ENCODE data around the gene CACNA1C.

CACNA1C gene

GRCh38 chr12:2273751-2274150, 221.0 kb downstream of the CACNA1C start:
- DNase-seq (ENCODE audit: insufficient read length, low spot score), result no peak

GRCh38 chr12:2274733-2275132, 221.9 kb downstream of the CACNA1C start:
- DNase-seq (ENCODE audit: insufficient read length, low spot score) (no peak), FAIRE-seq (no peak)
- TF ChIP-seq TAF1 (IDR thresholded peaks at IDR 0.05; ENCODE audit: low read depth, low read length) (no peak), PAX5 (IDR thresholded peaks at IDR 0.05; ENCODE audit: insufficient read depth, low read length, severe bottlenecking) (no peak), POU2F2 (IDR thresholded peaks at IDR 0.05; ENCODE audit: low read depth, low read length) (no peak), POLR2A (IDR thresholded peaks at IDR 0.05; ENCODE audit: low read depth, low read length) (no peak), SPI1 (IDR thresholded peaks at IDR 0.05; ENCODE audit: low read depth, low read length) (no peak), POLR2AphosphoS5 (IDR thresholded peaks at IDR 0.05; ENCODE audit: low read depth, low read length) (no peak)

More at GRCh38 chr12:2273751-2274150, 221.0 kb downstream of the CACNA1C start:
- no peak for FAIRE-seq
- TF ChIP-seq PAX5 (IDR thresholded peaks at IDR 0.05; ENCODE audit: insufficient read depth, low read length, severe bottlenecking) (no peak), POLR2A (IDR thresholded peaks at IDR 0.05; ENCODE audit: low read depth, low read length) (no peak)

GRCh38 chr12:2276288-2277033, 223.7 kb downstream of the CACNA1C start:
- DNase-seq (ENCODE audit: insufficient read length, low spot score) (no peak), FAIRE-seq (no peak)
- TF ChIP-seq PAX5 (IDR thresholded peaks at IDR 0.05; ENCODE audit: insufficient read depth, low read length, severe bottlenecking) (no peak), POLR2AphosphoS5 (IDR thresholded peaks at IDR 0.05; ENCODE audit: low read depth, low read length) (no peak), POU2F2 (IDR thresholded peaks at IDR 0.05; ENCODE audit: low read depth, low read length) (no peak), SPI1 (IDR thresholded peaks at IDR 0.05; ENCODE audit: low read depth, low read length) (no peak)

- FAIRE-seq (no peak), DNase-seq (ENCODE audit: insufficient read length, low spot score) (no peak)
- no peak for TF ChIP-seq PAX5 (IDR thresholded peaks at IDR 0.05; ENCODE audit: insufficient read depth, low read length, severe bottlenecking)
- no peak for TF ChIP-seq POLR2A (IDR thresholded peaks at IDR 0.05; ENCODE audit: low read depth, low read length)
- TF ChIP-seq SPI1 (IDR thresholded peaks at IDR 0.05; ENCODE audit: low read depth, low read length), result no peak
- no peak for TF ChIP-seq POLR2AphosphoS5 (IDR thresholded peaks at IDR 0.05; ENCODE audit: low read depth, low read length)
- TF ChIP-seq TAF1 (IDR thresholded peaks at IDR 0.05; ENCODE audit: low read depth, low read length), result no peak
- TF ChIP-seq POU2F2 (IDR thresholded peaks at IDR 0.05; ENCODE audit: low read depth, low read length), result no peak
These were observed 224.8 kb downstream of the CACNA1C start for GRCh38 chr12:2277492-2278155.

- no peak for FAIRE-seq
- DNase-seq (ENCODE audit: insufficient read length, low spot score), result no peak
- no peak for TF ChIP-seq SPI1 (IDR thresholded peaks at IDR 0.05; ENCODE audit: low read depth, low read length)
- TF ChIP-seq TAF1 (IDR thresholded peaks at IDR 0.05; ENCODE audit: low read depth, low read length), result no peak
- no peak for TF ChIP-seq PAX5 (IDR thresholded peaks at IDR 0.05; ENCODE audit: insufficient read depth, low read length, severe bottlenecking)
- TF ChIP-seq POLR2AphosphoS5 (IDR thresholded peaks at IDR 0.05; ENCODE audit: low read depth, low read length), result no peak
- no peak for TF ChIP-seq POU2F2 (IDR thresholded peaks at IDR 0.05; ENCODE audit: low read depth, low read length)
- TF ChIP-seq POLR2A (IDR thresholded peaks at IDR 0.05; ENCODE audit: low read depth, low read length), result no peak
These were observed 228.7 kb downstream of the CACNA1C start for GRCh38 chr12:2281446-2281845.

- FAIRE-seq, result no peak
- no peak for TF ChIP-seq PAX5 (IDR thresholded peaks at IDR 0.05; ENCODE audit: insufficient read depth, low read length, severe bottlenecking)
- TF ChIP-seq POLR2A (IDR thresholded peaks at IDR 0.05; ENCODE audit: low read depth, low read length), result no peak
- no peak for TF ChIP-seq TAF1 (IDR thresholded peaks at IDR 0.05; ENCODE audit: low read depth, low read length)
- no peak for TF ChIP-seq POLR2AphosphoS5 (IDR thresholded peaks at IDR 0.05; ENCODE audit: low read depth, low read length)
- TF ChIP-seq POU2F2 (IDR thresholded peaks at IDR 0.05; ENCODE audit: low read depth, low read length), result no peak
- TF ChIP-seq SPI1 (IDR thresholded peaks at IDR 0.05; ENCODE audit: low read depth, low read length), result no peak
- no peak for DNase-seq (ENCODE audit: insufficient read length, low spot score)
These were observed 229.5 kb downstream of the CACNA1C start for GRCh38 chr12:2282318-2282717.

GRCh38 chr12:2283480-2283879, 230.7 kb downstream of the CACNA1C start:
- no peak for DNase-seq (ENCODE audit: insufficient read length, low spot score)
- TF ChIP-seq PAX5 (IDR thresholded peaks at IDR 0.05; ENCODE audit: insufficient read depth, low read length, severe bottlenecking), result no peak
- no peak for TF ChIP-seq POLR2A (IDR thresholded peaks at IDR 0.05; ENCODE audit: low read depth, low read length)
- TF ChIP-seq TAF1 (IDR thresholded peaks at IDR 0.05; ENCODE audit: low read depth, low read length), result no peak
- no peak for TF ChIP-seq POLR2AphosphoS5 (IDR thresholded peaks at IDR 0.05; ENCODE audit: low read depth, low read length)
- TF ChIP-seq SPI1 (IDR thresholded peaks at IDR 0.05; ENCODE audit: low read depth, low read length), result no peak
- no peak for TF ChIP-seq POU2F2 (IDR thresholded peaks at IDR 0.05; ENCODE audit: low read depth, low read length)
- no peak for FAIRE-seq

GRCh38 chr12:2283916-2284315, 231.1 kb downstream of the CACNA1C start:
- DNase-seq (ENCODE audit: insufficient read length, low spot score) (no peak), FAIRE-seq (no peak)
- TF ChIP-seq POLR2AphosphoS5 (IDR thresholded peaks at IDR 0.05; ENCODE audit: low read depth, low read length) (no peak), POLR2A (IDR thresholded peaks at IDR 0.05; ENCODE audit: low read depth, low read length) (no peak), POU2F2 (IDR thresholded peaks at IDR 0.05; ENCODE audit: low read depth, low read length) (no peak), TAF1 (IDR thresholded peaks at IDR 0.05; ENCODE audit: low read depth, low read length) (no peak), PAX5 (IDR thresholded peaks at IDR 0.05; ENCODE audit: insufficient read depth, low read length, severe bottlenecking) (no peak), SPI1 (IDR thresholded peaks at IDR 0.05; ENCODE audit: low read depth, low read length) (no peak)

- TF ChIP-seq PAX5 (IDR thresholded peaks at IDR 0.05; ENCODE audit: insufficient read depth, low read length, severe bottlenecking), result no peak
- DNase-seq (ENCODE audit: insufficient read length, low spot score) (no peak), FAIRE-seq (no peak)
These were observed 231.6 kb downstream of the CACNA1C start for GRCh38 chr12:2284321-2284813.

- DNase-seq (ENCODE audit: insufficient read length, low spot score), result no peak
- FAIRE-seq, result peak; percentile 71
These were observed 232.1 kb downstream of the CACNA1C start for GRCh38 chr12:2284857-2285256.

More at GRCh38 chr12:2284857-2285256, 232.1 kb downstream of the CACNA1C start:
- no peak for TF ChIP-seq SPI1 (IDR thresholded peaks at IDR 0.05; ENCODE audit: low read depth, low read length)
- no peak for TF ChIP-seq TAF1 (IDR thresholded peaks at IDR 0.05; ENCODE audit: low read depth, low read length)
- no peak for TF ChIP-seq PAX5 (IDR thresholded peaks at IDR 0.05; ENCODE audit: insufficient read depth, low read length, severe bottlenecking)
- no peak for TF ChIP-seq POLR2A (IDR thresholded peaks at IDR 0.05; ENCODE audit: low read depth, low read length)
- TF ChIP-seq POU2F2 (IDR thresholded peaks at IDR 0.05; ENCODE audit: low read depth, low read length), result no peak
- no peak for TF ChIP-seq POLR2AphosphoS5 (IDR thresholded peaks at IDR 0.05; ENCODE audit: low read depth, low read length)

Measured in GM12891 (cell line).